DMS 273 (cell line): ENCODE data around the gene PLEKHM3.

Source experiments
- DNase-seq: peaks from one replicate; lab custom pipeline; 2025; ENCODE audit not compliant: unreplicated experiment; lab: John Stamatoyannopoulos, UW

Gene PLEKHM3

GRCh38 chr2:208025037-208025813, at the start of gene PLEKHM3:
Gene PLEKHM3, minus strand, starts transcription at chr2:208025527. Its CDS starts 23,888 bp downstream, at chr2:208001639.
- DNase-seq: peak; percentile 91

GRCh38 chr2:208074610-208075356, 49.5 kb upstream of the PLEKHM3 start:
- DNase-seq: no peak

GRCh38 chr2:208072250-208072892, 47.0 kb upstream of the PLEKHM3 start:
- DNase-seq: peak; percentile 76

- no peak for DNase-seq
Measured at GRCh38 chr2:208069186-208069585, 43.9 kb upstream of the PLEKHM3 start.

- DNase-seq: no peak
Measured at GRCh38 chr2:208066016-208066415, 40.7 kb upstream of the PLEKHM3 start.

GRCh38 chr2:208065476-208065875, 40.1 kb upstream of the PLEKHM3 start:
- DNase-seq: no peak

GRCh38 chr2:208064220-208064961, 39.1 kb upstream of the PLEKHM3 start:
- DNase-seq: no peak

GRCh38 chr2:208062961-208063360, 37.6 kb upstream of the PLEKHM3 start:
- no peak for DNase-seq

GRCh38 chr2:208062113-208062512, 36.8 kb upstream of the PLEKHM3 start:
- DNase-seq: peak; percentile 67

- DNase-seq: no peak
Measured at GRCh38 chr2:208057108-208057507, 31.8 kb upstream of the PLEKHM3 start.

GRCh38 chr2:208049441-208049840, 24.1 kb upstream of the PLEKHM3 start:
- no peak for DNase-seq

- no peak for DNase-seq
Measured at GRCh38 chr2:208049006-208049405, 23.7 kb upstream of the PLEKHM3 start.

- no peak for DNase-seq
Measured at GRCh38 chr2:208047840-208048239, 22.5 kb upstream of the PLEKHM3 start.

- no peak for DNase-seq
Measured at GRCh38 chr2:208046686-208047085, 21.4 kb upstream of the PLEKHM3 start.

- no peak for DNase-seq
Measured at GRCh38 chr2:208042450-208042849, 17.1 kb upstream of the PLEKHM3 start.

GRCh38 chr2:208042041-208042440, 16.7 kb upstream of the PLEKHM3 start:
- no peak for DNase-seq

- peak; percentile 87 for DNase-seq
Measured at GRCh38 chr2:208040199-208041171, 15.2 kb upstream of the PLEKHM3 start.

- no peak for DNase-seq
Measured at GRCh38 chr2:208039376-208040110, 14.2 kb upstream of the PLEKHM3 start.
